ENCODE results near the gene LIN7A. TPM values are rescaled to one million over a fixed set of nuclear protein-coding genes. Genes with fewer than 3 reads are reported as not detected.

LIN7A gene
- total and polyA plus RNA-seq, 2 of the 8 experiments (the other 6 are each of a cell fraction or from before 2014, with no cell fraction given) = 5.8 to 22.0 TPM

DNA sequence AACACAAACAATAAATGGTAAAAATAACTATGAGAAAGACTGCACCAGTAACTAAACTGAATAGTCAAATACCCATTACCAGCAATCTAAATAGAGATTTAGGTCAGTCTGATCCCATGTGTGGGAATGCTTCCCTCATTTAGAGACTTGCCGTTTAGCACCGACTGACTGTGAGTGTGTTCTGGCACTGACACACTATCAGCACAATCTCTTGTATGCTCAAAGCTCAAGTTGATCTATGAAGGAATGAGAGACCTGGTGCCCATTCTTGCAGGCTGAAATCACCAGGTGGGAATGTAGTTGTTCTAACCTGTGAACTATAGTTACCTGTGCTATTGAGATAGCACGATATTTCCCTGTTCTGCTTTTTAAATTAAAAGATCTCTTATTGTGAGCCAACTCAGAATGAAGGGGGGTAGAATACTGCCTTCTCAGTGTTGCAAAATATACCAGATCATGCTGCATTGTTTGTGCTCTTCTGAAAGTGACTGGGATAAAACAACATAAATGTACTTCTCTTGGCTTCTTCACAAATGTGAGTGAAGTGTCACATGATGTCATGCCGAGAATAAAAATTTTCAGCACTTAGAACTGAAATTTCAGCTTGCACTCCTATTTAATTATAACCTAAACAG, 99.6 kb downstream of the LIN7A start (continued):
- TF ChIP-seq SP1 (IDR thresholded peaks at IDR 0.05; ENCODE audit: low read depth, low read length) (no peak), SIX5 (IDR thresholded peaks at IDR 0.05; ENCODE audit: low read depth, low read length) (no peak), CREB1 (IDR thresholded peaks at IDR 0.05) (no peak), JUN (IDR thresholded peaks at IDR 0.05; ENCODE audit: low read depth, low read length) (no peak), USF2 (IDR thresholded peaks at IDR 0.05; ENCODE audit: low read length) (no peak)
- TF ChIP-seq, protein P1, sequence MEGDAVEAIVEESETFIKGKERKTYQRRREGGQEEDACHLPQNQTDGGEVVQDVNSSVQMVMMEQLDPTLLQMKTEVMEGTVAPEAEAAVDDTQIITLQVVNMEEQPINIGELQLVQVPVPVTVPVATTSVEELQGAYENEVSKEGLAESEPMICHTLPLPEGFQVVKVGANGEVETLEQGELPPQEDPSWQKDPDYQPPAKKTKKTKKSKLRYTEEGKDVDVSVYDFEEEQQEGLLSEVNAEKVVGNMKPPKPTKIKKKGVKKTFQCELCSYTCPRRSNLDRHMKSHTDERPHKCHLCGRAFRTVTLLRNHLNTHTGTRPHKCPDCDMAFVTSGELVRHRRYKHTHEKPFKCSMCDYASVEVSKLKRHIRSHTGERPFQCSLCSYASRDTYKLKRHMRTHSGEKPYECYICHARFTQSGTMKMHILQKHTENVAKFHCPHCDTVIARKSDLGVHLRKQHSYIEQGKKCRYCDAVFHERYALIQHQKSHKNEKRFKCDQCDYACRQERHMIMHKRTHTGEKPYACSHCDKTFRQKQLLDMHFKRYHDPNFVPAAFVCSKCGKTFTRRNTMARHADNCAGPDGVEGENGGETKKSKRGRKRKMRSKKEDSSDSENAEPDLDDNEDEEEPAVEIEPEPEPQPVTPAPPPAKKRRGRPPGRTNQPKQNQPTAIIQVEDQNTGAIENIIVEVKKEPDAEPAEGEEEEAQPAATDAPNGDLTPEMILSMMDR (IDR thresholded peaks at IDR 0.05; ENCODE audit: control extremely low read depth in 1 of 3, insufficient read depth in 1 of 3, low read depth in 1 of 3, low read length in 3 of 3) = no peak
